ENCODE measurements around the gene RPS10. TPM values are rescaled to one million over a fixed set of nuclear protein-coding genes. Genes with fewer than 3 reads are reported as not detected.

The RPS10 gene
- total RNA-seq, 1 experiment from 2014 or later, result 2,695 TPM

- Histone ChIP-seq H3K27ac (no peak overlapping the region), H3K36me3 (peaks cover 7% of the 10 kb centered on the region), H3K4me3 (peak overlapping the region; percentile 91), H3K9me3 (replicated peaks) (no peaks in the 10 kb centered on the region; the same call in 1 of the 2 replicates), H3K4me1 (replicated peaks) (no peaks in the 10 kb centered on the region; the same call in 1 of the 2 replicates), H3K27me3 (replicated peaks) (no peaks in the 10 kb centered on the region)
- DNase-seq (ENCODE audit: low read depth in 1 of 2, low spot score in 2 of 2), result no peak
Observed at GRCh38 chr6:34393191-34393965, 32.5 kb downstream of the RPS10 start.

DNA sequence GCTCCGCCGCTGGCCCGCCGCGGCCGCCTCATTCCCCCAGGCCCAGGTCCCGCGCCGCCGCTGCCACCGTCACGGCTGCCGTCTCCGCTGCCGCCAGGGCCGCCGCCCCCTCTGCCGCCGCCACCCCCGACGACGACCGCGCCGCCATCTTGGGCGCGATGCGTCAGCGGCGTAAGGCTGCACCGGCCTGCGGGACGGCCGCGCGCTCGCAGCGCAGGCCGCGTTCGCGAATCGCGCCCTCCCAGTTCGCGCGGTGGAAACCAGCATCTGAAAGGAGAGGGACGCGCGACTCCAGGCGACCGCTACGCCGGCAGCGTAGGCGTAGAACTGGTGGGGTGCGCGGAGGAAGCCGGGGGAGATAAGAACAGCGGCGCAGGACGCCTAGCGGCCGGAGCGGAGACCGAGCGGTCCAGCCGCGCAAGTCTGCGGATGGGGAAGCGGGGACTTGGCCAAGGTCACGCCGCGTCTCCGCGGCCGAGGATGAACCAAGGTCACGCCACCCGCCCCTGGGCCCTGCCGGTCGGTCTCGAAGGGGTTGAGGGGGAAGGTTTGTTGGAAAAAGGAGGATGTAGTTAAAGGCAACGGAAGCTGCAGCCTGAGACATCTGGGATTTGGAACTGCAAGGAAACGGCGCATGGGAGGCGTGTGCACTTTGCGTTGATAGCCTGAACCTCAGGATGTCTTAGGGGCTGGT is 33.2 kb downstream of the RPS10 start, which contains the start of gene NUDT3:
NUDT3 (minus strand) TSS at position 173 of the 694 bp plus-strand sequence. CDS start 307 bp downstream, outside the sequence.
- Histone ChIP-seq H3K27ac (peak within 1 kb of the TSS; percentile 55), H3K9me3 (replicated peaks) (no peaks in the 10 kb centered on the region; the same call in 1 of the 2 replicates), H3K27me3 (replicated peaks) (no peaks in the 10 kb centered on the region), H3K4me3 (peak within 1 kb of the TSS; percentile 91), H3K4me1 (replicated peaks) (no peaks in the 10 kb centered on the region; the same call in 1 of the 2 replicates), H3K36me3 (peaks cover 7% of the 10 kb centered on the region)
- peak; percentile 92 to 99 for DNase-seq (ENCODE audit: low read depth in 1 of 2, low spot score in 2 of 2)

DNA sequence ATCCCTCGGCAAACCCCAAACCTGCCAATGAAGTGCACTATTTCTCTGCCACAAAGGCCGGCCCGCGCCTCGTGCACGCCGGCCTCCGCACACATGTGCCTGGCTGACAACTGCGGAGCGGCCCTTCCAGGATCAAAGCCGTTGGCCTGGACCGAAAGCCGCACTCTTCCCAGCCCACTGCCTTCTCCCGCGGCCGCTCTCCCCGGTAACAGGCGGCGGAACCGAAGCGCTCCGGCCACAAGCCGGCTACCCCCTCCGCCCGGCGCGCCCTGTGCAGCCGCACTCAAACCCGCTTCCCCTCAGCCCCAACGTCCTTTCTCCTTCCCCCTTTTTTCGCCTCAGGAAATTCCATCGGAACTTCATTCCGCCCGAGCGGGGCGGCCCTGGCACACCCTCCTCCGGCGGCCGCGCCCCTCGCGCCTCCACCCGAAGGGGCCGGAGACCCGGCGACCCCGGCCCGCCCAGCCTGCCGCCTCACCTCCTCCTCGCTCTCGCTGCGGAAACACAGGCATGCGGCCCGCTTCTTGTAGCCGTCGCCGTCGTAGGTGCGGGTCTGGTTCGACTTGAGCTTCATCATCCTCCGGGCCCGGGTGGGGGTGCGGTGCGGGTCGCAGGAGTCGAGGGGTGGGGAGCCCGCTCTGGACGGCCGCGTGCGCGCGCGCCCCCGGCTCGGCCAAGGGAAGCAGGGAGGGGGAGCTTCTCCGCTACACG is 33.9 kb downstream of the RPS10 start:
- Histone ChIP-seq H3K36me3 (peaks cover 7% of the 10 kb centered on the region), H3K4me3 (peak overlapping the region; percentile 91), H3K4me1 (replicated peaks) (peaks cover 3% of the 10 kb centered on the region), H3K27me3 (replicated peaks) (no peaks in the 10 kb centered on the region), H3K27ac (peak overlapping the region; percentile 55), H3K9me3 (replicated peaks) (no peaks in the 10 kb centered on the region; the same call in 1 of the 2 replicates)
- DNase-seq (ENCODE audit: low read depth in 1 of 2, low spot score in 2 of 2), result peak; percentile 65 to 69

GRCh38 chr6:34391473-34391785 is 34.4 kb downstream of the RPS10 start:
- Histone ChIP-seq H3K27me3 (replicated peaks) (no peaks in the 10 kb centered on the region), H3K27ac (peak overlapping the region; percentile 55), H3K4me1 (replicated peaks) (peaks cover 6% of the 10 kb centered on the region), H3K9me3 (replicated peaks) (no peaks in the 10 kb centered on the region), H3K4me3 (peak overlapping the region; percentile 91), H3K36me3 (peaks cover 7% of the 10 kb centered on the region)
- no peak for DNase-seq (ENCODE audit: low read depth in 1 of 2, low spot score in 2 of 2)

DNA sequence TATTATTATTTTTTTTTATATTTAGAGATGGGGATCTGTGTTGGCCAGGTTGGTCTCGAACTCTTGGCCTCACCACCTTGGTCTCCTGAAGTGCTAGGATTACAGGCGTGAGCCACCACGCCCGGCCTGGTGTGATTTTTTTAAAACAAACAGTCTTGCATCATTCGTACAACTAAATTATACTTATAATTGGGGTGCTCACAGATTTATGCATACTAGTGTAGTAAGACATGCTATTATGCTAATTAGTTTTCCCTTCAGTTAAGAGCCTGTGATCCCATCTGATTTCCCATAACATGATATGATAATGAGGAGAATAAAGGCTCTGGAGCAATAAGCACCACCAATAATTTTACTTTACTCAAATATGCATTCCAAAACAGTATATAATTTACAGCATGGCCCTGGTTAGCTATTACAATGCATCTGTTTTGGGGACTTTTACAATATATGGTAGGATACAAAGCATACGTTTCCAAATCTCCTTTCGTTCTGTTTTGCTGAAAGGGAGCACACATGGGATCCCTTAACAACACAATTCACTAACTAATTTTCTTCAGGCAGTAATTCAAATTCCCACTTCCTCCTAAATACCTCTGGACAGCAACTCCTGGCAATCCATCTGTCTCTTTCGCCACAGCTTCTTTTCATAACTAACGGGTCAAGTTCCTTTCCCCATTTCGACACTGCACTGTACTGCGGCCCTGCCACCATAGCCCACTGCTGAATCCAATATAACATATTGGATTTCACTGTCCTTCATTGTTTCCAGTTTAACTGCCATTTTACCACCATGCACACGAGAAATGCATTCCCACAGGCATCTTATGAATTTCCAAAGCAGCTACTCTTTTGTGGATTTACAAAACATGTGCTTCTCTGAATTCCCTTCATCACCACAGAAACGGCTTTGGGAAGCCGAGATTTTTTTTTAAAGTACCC is 35.1 kb downstream of the RPS10 start:
- Histone ChIP-seq H3K27me3 (replicated peaks) (no peaks in the 10 kb centered on the region), H3K27ac (peak overlapping the region; percentile 55), H3K4me1 (replicated peaks) (peaks cover 8% of the 10 kb centered on the region), H3K4me3 (peak overlapping the region; percentile 91), H3K36me3 (peaks cover 7% of the 10 kb centered on the region), H3K9me3 (replicated peaks) (no peaks in the 10 kb centered on the region)
- DNase-seq (ENCODE audit: low read depth in 1 of 2, low spot score in 2 of 2), result peak in 1 of 2 experiments; percentile 42

- peaks cover 7% of the 10 kb centered on the region for H3K36me3 ChIP-seq
- peaks cover 8% of the 10 kb centered on the region for H3K4me1 ChIP-seq (replicated peaks)
- no peak overlapping the region for H3K4me3 ChIP-seq
- no peak for DNase-seq (ENCODE audit: low read depth in 1 of 2, low spot score in 2 of 2)
- no peaks in the 10 kb centered on the region for H3K27me3 ChIP-seq (replicated peaks)
- H3K9me3 ChIP-seq (replicated peaks), result no peaks in the 10 kb centered on the region
- H3K27ac ChIP-seq, result no peak overlapping the region
Observed at GRCh38 chr6:34389034-34389433, 36.8 kb downstream of the RPS10 start.

DNA sequence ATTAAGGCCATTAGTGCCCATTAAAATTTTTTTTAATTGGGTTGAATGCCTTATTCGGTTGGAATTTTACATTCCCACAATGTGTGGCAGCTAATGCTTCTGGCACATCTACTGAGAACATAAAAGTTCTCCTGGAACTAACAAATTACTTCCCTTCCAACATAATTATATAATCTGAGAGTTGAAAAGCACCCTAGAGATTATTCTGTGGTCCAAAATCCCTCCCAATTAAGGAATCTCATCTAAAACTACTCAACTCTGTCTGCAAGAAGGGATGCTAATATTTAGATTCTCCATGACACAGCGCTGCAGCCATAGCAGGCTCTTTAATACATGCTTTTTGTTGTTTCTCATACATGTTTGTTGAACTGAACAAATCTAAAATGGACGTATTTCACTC is 37.4 kb downstream of the RPS10 start:
- no peak for DNase-seq (ENCODE audit: low read depth in 1 of 2, low spot score in 2 of 2)
- Histone ChIP-seq H3K4me3 (no peak overlapping the region), H3K36me3 (peaks cover 7% of the 10 kb centered on the region), H3K9me3 (replicated peaks) (no peaks in the 10 kb centered on the region), H3K27me3 (replicated peaks) (no peaks in the 10 kb centered on the region), H3K4me1 (replicated peaks) (peaks cover 14% of the 10 kb centered on the region), H3K27ac (no peak overlapping the region)

DNA sequence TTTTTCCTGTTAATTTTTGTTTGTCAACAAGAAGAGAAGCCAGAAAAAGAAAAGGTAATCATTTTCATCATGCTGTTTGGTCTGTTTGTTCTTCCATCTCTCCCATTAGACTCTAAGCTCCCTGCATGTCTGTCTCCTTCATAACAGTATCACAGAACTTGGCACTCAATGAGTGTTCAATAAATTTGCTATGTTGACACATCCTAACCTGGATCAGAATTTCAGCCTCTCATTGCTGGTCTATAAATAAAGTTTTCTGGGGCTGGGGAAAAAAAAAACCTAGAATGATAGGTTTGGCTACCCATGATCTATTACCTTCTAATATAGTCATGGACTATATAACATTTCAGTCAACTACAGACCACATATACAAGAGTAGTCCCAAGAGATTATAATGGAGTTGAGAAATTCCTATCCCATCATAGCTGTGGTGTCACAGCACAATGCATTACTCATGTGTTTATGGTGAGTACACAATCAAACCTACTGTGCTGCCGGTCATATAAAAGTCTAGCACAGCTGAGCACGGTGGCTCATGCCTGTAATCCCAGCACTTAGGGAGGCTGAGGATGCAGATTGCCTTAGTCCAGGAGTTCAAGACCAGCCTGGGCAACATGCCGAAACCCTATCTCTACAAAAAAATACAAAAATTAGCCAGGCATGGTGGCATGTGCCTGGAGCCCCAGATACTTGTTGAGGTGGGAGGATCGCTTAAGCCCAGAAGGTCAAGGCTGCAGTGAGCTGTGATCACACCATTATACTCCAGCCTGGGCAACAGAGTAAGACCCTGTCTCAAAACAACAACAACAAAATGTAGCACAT is 39.3 kb downstream of the RPS10 start:
- H3K4me1 ChIP-seq (replicated peaks), result peaks cover 18% of the 10 kb centered on the region
- H3K4me3 ChIP-seq, result no peak overlapping the region
- DNase-seq (ENCODE audit: low read depth in 1 of 2, low spot score in 2 of 2), result peak; percentile 80 to 81
- H3K9me3 ChIP-seq (replicated peaks), result no peaks in the 10 kb centered on the region
- H3K27me3 ChIP-seq (replicated peaks), result no peaks in the 10 kb centered on the region
- no peak overlapping the region for H3K27ac ChIP-seq
- H3K36me3 ChIP-seq, result no peaks in the 10 kb centered on the region

- H3K27me3 ChIP-seq (replicated peaks), result no peaks in the 10 kb centered on the region
Observed at GRCh38 chr6:34385793-34386195, 40.1 kb downstream of the RPS10 start.

DNA sequence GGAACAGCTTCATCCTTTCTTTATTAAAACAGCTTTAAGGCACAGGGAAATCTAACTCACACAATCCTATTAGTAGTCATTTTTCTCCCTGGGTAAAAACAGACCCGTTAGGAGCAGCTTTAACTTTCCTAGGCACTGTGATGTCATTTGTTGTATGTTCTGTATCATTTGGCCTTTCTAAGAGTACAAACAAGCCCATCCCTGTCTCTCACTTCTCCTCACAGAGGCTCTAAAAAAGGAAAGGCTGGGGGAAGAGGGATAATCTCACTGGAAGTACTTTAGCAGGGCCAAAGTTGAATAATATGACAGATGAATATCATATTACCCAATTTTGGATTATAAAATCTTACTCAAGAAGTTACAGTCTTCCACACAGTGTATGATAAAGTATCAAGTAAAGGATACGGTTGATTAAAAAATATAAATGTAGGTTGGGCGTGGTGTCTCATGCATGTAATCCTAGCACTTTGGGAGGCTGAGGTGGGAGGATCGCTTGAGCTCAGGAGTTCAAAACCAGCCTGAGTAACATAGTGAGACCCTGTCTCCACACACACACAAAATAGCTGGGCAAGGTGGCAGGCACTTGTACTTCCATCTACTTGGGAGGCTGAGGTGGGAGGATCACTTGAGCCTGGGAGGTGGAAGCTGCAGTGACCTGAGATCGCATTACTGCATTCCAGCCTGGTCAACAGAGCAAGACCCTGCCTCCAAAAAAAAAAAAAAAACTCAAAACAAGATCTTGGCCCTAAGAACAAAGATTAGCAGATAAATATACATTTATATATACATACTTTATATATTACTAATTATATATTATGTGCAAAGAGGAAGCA is 41.3 kb downstream of the RPS10 start:
- Histone ChIP-seq H3K27ac (no peak overlapping the region), H3K4me1 (replicated peaks) (peaks cover 18% of the 10 kb centered on the region), H3K27me3 (replicated peaks) (no peaks in the 10 kb centered on the region), H3K4me3 (no peak overlapping the region), H3K9me3 (replicated peaks) (no peaks in the 10 kb centered on the region), H3K36me3 (no peaks in the 10 kb centered on the region)
- DNase-seq (ENCODE audit: low read depth in 1 of 2, low spot score in 2 of 2), result no peak

More at GRCh38 chr6:34385793-34386195, 40.1 kb downstream of the RPS10 start:
- no peak overlapping the region for H3K27ac ChIP-seq
- H3K4me1 ChIP-seq (replicated peaks), result peaks cover 18% of the 10 kb centered on the region
- H3K4me3 ChIP-seq, result no peak overlapping the region
- no peak for DNase-seq (ENCODE audit: low read depth in 1 of 2, low spot score in 2 of 2)
- H3K9me3 ChIP-seq (replicated peaks), result no peaks in the 10 kb centered on the region
- H3K36me3 ChIP-seq, result no peaks in the 10 kb centered on the region

- peak in 1 of 2 experiments; percentile 10 for DNase-seq (ENCODE audit: low read depth in 1 of 2, low spot score in 2 of 2)
- Histone ChIP-seq H3K27ac (no peak overlapping the region; the same call in 1 of the 2 replicates), H3K4me1 (replicated peaks) (peaks cover 18% of the 10 kb centered on the region), H3K4me3 (no peak overlapping the region), H3K9me3 (replicated peaks) (no peaks in the 10 kb centered on the region), H3K36me3 (no peaks in the 10 kb centered on the region), H3K27me3 (replicated peaks) (no peaks in the 10 kb centered on the region)
Observed at GRCh38 chr6:34383656-34384320, 42.1 kb downstream of the RPS10 start.

All from SJSA1 (cell line).